OCI-LY1 (cell line): ENCODE measurements around the gene RPF1.

ENCODE experiments used
- H2AFZ ChIP-seq: fragments of 200-600 bp; sonication (generic), shearing (Covaris generic); 2 replicates; pipeline ENCODE4 v1.6.0; 2014; ENCODE audit warnings: antibody characterized with exemption, mild to moderate bottlenecking, low read length
- H3F3A ChIP-seq: fragments of 200-600 bp; sonication (generic), shearing (Covaris generic); 2 replicates; pipeline ENCODE4 v1.6.0; 2014; ENCODE audit warnings: mild to moderate bottlenecking, antibody characterized with exemption, low read length, moderate library complexity; ENCODE audit not compliant: insufficient read depth
- H3K27ac ChIP-seq: fragments of 200-600 bp; sonication (generic); 2 replicates; pipeline ENCODE4 v1.5.1; 2014; ENCODE audit warnings: low read length, mixed run types, mild to moderate bottlenecking, low read depth; ENCODE audit not compliant: poor library complexity, severe bottlenecking
- H3K27me3 ChIP-seq: fragments of 200-600 bp; sonication (generic); 2 replicates; pipeline ENCODE4 v1.6.0; 2014; ENCODE audit warnings: antibody characterized with exemption, mild to moderate bottlenecking, low read length, moderate library complexity; ENCODE audit not compliant: insufficient read depth
- H3K36me3 ChIP-seq: fragments of 200-600 bp; sonication (generic); 2 replicates; pipeline ENCODE4 v1.6.1; 2014; ENCODE audit warnings: mild to moderate bottlenecking, antibody characterized with exemption, low read length, moderate library complexity, mixed read lengths; ENCODE audit not compliant: insufficient read depth
- H3K4me1 ChIP-seq: fragments of 200-600 bp; sonication (generic); 2 replicates; pipeline ENCODE4 v1.5.1; 2014; ENCODE audit warnings: mild to moderate bottlenecking, low read length, moderate library complexity; ENCODE audit not compliant: insufficient read depth, severe bottlenecking
- H3K4me2 ChIP-seq: fragments of 200-600 bp; sonication (generic), shearing (Covaris generic); 2 replicates; pipeline ENCODE4 v1.6.1; 2014; ENCODE audit warnings: low read length
- H3K4me3 ChIP-seq: fragments of 200-600 bp; sonication (generic); 2 replicates; pipeline ENCODE4 v1.5.1; 2014; ENCODE audit warnings: low read length, low read depth, mild to moderate bottlenecking, mixed read lengths; ENCODE audit not compliant: poor library complexity, severe bottlenecking
- H3K79me2 ChIP-seq: fragments of 200-600 bp; shearing (Covaris generic); 2 replicates; pipeline ENCODE4 v1.6.1; 2016; ENCODE audit warnings: mixed run types, low read length, mixed read lengths; ENCODE audit not compliant: insufficient read depth
- H3K9ac ChIP-seq: fragments of 200-600 bp; sonication (generic), shearing (Covaris generic); 2 replicates; pipeline ENCODE4 v1.6.1; 2014; ENCODE audit warnings: mild to moderate bottlenecking, low read length, mixed read lengths
- H3K9me2 ChIP-seq: fragments of 200-600 bp; sonication (generic), shearing (Covaris generic); 2 replicates; pipeline ENCODE4 v1.6.1; 2014; ENCODE audit warnings: low read depth, mild to moderate bottlenecking, low read length, mixed read lengths
- H3K9me3 ChIP-seq: fragments of 200-600 bp; shearing (Covaris generic); 2 replicates; pipeline ENCODE4 v1.6.1; 2014; ENCODE audit warnings: low read length, mixed read lengths
- H4K20me1 ChIP-seq: fragments of 200-600 bp; sonication (generic), shearing (Covaris generic); 2 replicates; pipeline ENCODE4 v1.6.0; 2016; ENCODE audit warnings: mild to moderate bottlenecking, low read length; ENCODE audit not compliant: insufficient read depth
- EZH2 ChIP-seq: fragments of 200-600 bp; sonication (generic), shearing (Covaris generic); IDR thresholded peaks from 2 replicates; pipeline ENCODE4 v1.8.0; 2017; ENCODE audit warnings: borderline replicate concordance, mixed run types, mild to moderate bottlenecking, antibody characterized with exemption, low read length, moderate library complexity, mixed read lengths
- TF ChIP-seq, protein P1 (sequence below): fragments of 200-600 bp; sonication (generic), shearing (Covaris generic); IDR thresholded peaks from 2 replicates; pipeline ENCODE4 v1.5.1; 2017; ENCODE audit warnings: mild to moderate bottlenecking, antibody characterized with exemption, low read length, moderate library complexity, mixed read lengths

Gene RPF1

DNA sequence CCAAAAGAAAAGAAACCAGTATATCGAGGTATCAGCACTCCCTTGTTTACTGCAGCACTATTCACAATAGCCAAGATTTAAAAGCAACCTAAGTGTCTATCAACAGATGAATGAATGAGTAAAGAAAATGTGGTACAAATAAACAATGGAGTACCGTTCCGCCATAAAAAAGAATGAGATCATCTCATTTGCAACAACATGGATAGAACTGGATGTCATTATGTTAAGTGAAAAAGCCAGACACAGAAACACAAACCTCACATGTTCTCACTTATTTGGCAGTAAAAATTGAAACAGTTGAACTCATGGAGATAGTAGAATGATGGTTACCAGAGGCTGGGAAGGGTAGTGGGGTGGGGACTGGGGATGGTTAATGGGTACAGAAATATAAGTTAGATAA is 31.6 kb downstream of the RPF1 start:
- H3K27ac ChIP-seq: no peak overlapping the region
- no peaks in the 10 kb centered on the region for H3F3A ChIP-seq
- no peak overlapping the region for H3K9ac ChIP-seq
- H4K20me1 ChIP-seq: no peaks in the 10 kb centered on the region
- H3K9me3 ChIP-seq: peaks cover 7% of the 10 kb centered on the region; the same call in 1 of the 2 replicates
- no peak overlapping the region for H2AFZ ChIP-seq
- no peaks in the 10 kb centered on the region for H3K79me2 ChIP-seq
- no peaks in the 10 kb centered on the region for H3K9me2 ChIP-seq
- H3K27me3 ChIP-seq: no peaks in the 10 kb centered on the region
- no peak overlapping the region for H3K4me2 ChIP-seq
- no peak overlapping the region for H3K4me3 ChIP-seq
- TF ChIP-seq, protein P1, sequence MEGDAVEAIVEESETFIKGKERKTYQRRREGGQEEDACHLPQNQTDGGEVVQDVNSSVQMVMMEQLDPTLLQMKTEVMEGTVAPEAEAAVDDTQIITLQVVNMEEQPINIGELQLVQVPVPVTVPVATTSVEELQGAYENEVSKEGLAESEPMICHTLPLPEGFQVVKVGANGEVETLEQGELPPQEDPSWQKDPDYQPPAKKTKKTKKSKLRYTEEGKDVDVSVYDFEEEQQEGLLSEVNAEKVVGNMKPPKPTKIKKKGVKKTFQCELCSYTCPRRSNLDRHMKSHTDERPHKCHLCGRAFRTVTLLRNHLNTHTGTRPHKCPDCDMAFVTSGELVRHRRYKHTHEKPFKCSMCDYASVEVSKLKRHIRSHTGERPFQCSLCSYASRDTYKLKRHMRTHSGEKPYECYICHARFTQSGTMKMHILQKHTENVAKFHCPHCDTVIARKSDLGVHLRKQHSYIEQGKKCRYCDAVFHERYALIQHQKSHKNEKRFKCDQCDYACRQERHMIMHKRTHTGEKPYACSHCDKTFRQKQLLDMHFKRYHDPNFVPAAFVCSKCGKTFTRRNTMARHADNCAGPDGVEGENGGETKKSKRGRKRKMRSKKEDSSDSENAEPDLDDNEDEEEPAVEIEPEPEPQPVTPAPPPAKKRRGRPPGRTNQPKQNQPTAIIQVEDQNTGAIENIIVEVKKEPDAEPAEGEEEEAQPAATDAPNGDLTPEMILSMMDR: no peak
- TF ChIP-seq EZH2: no peak
- no peaks in the 10 kb centered on the region for H3K36me3 ChIP-seq
- H3K4me1 ChIP-seq: peaks cover 10% of the 10 kb centered on the region

DNA sequence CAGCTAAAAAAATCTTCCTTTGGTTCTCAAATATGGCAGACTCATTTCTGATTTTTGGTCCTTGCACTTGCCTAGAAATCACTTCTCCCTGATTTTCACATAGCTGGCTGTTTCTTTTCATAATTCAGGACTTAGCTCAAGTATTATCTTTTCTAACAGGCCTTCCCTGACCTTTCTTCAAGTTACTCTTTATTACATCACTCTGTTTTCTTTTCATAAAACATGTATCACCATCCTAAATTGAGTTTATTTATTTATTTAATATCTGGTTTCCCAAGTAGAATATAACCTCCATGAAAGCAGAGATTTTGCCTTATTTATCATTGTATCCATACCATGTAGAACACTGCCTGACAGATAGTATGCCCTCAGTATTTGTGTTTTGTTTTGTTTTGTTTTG is 45.5 kb downstream of the RPF1 start:
- Histone ChIP-seq H2AFZ (no peak overlapping the region), H3K27ac (no peak overlapping the region), H3K27me3 (no peaks in the 10 kb centered on the region), H3K9me3 (no peaks in the 10 kb centered on the region), H3K9ac (no peak overlapping the region), H3K4me3 (no peak overlapping the region), H3K79me2 (no peaks in the 10 kb centered on the region), H3K4me1 (no peaks in the 10 kb centered on the region), H3K4me2 (no peak overlapping the region), H3K36me3 (no peaks in the 10 kb centered on the region), H4K20me1 (no peaks in the 10 kb centered on the region), H3F3A (no peaks in the 10 kb centered on the region), H3K9me2 (no peaks in the 10 kb centered on the region)
- TF ChIP-seq, protein P1: no peak

DNA sequence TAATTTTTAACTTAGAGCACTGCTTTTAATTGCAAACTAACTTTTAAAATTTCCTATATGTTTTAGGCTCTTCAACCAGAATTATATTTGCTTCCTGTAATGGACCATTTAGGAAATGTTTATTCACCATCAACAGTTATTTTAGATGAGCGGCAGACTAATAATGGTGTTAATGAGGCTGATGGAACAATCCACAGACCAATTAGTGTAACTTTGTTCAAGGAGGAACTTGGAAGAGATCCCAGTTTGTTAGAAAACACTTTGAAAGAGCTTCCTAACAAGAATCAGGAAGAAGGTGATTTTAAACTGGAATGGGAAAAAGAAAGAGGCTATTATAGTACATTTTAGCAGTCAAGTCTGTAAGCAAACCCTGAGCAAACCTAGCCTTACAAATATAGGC is 46.7 kb downstream of the RPF1 start:
- no peak overlapping the region for H2AFZ ChIP-seq
- no peak overlapping the region for H3K4me2 ChIP-seq
- H3K79me2 ChIP-seq: no peaks in the 10 kb centered on the region
- no peaks in the 10 kb centered on the region for H4K20me1 ChIP-seq
- no peaks in the 10 kb centered on the region for H3K27me3 ChIP-seq
- no peak overlapping the region for H3K27ac ChIP-seq
- H3F3A ChIP-seq: no peaks in the 10 kb centered on the region
- no peaks in the 10 kb centered on the region for H3K9me3 ChIP-seq
- no peak overlapping the region for H3K4me3 ChIP-seq
- TF ChIP-seq EZH2: no peak
- TF ChIP-seq, protein P1: no peak
- no peaks in the 10 kb centered on the region for H3K4me1 ChIP-seq
- no peak overlapping the region for H3K9ac ChIP-seq
- no peaks in the 10 kb centered on the region for H3K9me2 ChIP-seq
- H3K36me3 ChIP-seq: no peaks in the 10 kb centered on the region
